Fibroblast of villous mesenchyme (primary cell): Measurements from ENCODE around the gene ARL13A. TPM values are rescaled to one million over a fixed set of nuclear protein-coding genes. Genes with fewer than 3 reads are reported as not detected.
"Not testable (repeated sequence)": the region's sequence is repeated elsewhere in the genome, so short reads cannot be mapped to it uniquely, and the experiment has no call there.

ENCODE experiments used
- DNase-seq: peaks from one replicate; pipeline ENCODE4 v3.0.0-alpha.2; 2010; ENCODE audit warnings: low read depth
- H3K4me3 ChIP-seq: 2 replicates; pipeline ENCODE4 v1.5.1; 2011; ENCODE audit warnings: low read depth, mild to moderate bottlenecking, low read length
- CTCF ChIP-seq: IDR thresholded peaks from 2 replicates; pipeline ENCODE4 v1.5.1; 2012; ENCODE audit warnings: low read depth, mild to moderate bottlenecking, low read length; ENCODE audit not compliant: insufficient read depth
- total RNA-seq: library from RNA; depleted of rRNA; stranded (reverse); fragments of >200 nt; gene quantifications from 2 replicates; pipeline ENCODE4 v1.2.3, GENCODE V29; 2012

Gene ARL13A
- total RNA-seq, 1 donor, result not detected

DNA sequence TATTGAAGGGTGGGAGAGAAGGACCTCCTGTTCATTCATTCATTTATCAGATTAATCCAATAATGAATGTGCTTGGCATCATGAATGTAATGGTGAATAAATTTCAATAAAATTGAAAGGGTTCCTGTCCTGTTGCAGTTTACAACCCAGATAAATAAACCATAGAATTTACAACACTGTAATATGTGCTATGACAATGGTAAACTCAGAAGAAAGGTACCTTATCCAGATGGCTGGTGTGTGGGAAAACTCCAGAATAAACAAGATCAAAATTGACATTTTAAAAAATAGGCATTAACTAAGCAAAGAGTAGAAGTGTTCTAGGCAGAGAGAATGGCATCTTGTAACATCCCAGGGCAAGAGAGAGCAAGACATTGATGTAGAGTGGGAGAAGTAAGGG lies 15.3 kb downstream of the ARL13A start:
- no peak overlapping the region for H3K4me3 ChIP-seq
- no peak for TF ChIP-seq CTCF
- DNase-seq, result no peak

- no peak for DNase-seq
- no peak overlapping the region for H3K4me3 ChIP-seq
- TF ChIP-seq CTCF, result no peak
These were observed 20.6 kb downstream of the ARL13A start for GRCh38 chrX:100990139-100990538.

DNA sequence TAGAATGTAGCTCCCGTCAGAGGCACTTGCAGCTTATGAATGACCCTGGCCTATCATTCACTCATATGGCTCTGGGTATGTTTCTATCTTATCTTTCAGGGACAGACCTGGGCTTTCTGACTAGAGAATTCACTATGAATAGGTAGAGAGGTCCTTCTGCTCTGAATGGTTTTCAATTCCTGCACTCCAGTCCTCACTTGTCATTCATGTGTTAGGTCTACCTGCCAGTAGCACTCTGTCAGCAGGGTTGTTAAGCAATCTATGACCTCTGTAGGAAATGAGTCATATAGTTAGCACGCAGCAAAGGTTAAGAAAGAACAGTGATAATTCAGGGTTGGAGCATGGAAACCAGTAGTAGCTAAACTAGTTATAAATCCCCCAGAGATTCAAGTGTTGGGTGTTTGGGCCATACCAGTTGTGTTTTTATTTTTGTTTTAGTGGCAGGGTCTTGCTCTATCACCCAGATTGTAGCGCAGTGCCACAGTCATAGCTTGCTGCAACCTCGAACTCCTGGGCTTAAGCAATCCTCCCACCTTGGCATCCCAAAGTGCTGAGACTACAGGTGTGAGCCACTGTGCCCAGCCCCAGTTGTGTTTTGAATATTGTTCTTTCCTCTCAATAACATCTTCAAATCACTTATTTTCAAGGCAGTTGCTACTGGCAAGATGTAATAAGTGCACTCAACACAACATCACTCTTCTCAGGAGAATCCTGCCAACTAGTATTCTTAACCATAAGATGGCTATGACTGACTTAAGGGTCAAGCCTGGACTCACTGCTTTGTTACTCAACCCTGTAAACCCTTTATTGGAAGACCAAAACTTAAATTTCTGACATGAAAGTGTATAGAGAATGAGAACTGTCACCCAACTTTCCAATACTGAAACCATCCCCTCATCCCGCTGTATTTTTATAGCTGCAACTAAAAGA lies 25.1 kb downstream of the ARL13A start:
- no peak for TF ChIP-seq CTCF
- H3K4me3 ChIP-seq, result no peak overlapping the region
- peak; percentile 30 for DNase-seq

- no peak overlapping the region for H3K4me3 ChIP-seq
- no peak for TF ChIP-seq CTCF
- DNase-seq, result peak; percentile 52
These were observed 26.0 kb downstream of the ARL13A start for GRCh38 chrX:100995469-100995868.

- no peak overlapping the region for H3K4me3 ChIP-seq
- no peak for TF ChIP-seq CTCF
- DNase-seq, result no peak
These were observed 29.9 kb downstream of the ARL13A start for GRCh38 chrX:100999451-100999850.

DNA sequence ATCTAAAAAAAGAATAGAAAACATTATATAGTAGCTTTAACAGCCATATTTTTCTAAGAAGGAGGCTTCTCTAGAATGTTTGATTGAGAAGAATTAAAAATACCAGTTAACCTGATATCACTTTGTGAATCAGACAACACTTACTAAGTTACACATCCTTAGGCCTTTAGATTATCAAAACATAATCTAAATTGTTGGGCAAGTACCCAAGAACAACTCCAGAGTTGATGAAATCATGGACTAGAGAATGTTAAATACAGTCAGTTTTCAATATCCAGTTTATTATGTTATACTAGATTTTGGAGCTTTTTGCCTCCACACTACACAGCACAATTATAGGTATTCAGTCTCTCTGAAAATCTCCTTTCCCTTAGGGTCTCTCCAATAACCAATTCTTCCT lies 39.6 kb downstream of the ARL13A start:
- no peak overlapping the region for H3K4me3 ChIP-seq
- DNase-seq, result peak; percentile 11
- no peak for TF ChIP-seq CTCF

- not testable (repeated sequence) for H3K4me3 ChIP-seq
- peak; percentile 76 for DNase-seq
These were observed 42.5 kb downstream of the ARL13A start for GRCh38 chrX:101012031-101012430.
